ENCODE measurements around the gene TRPM1.

The TRPM1 gene

DNA sequence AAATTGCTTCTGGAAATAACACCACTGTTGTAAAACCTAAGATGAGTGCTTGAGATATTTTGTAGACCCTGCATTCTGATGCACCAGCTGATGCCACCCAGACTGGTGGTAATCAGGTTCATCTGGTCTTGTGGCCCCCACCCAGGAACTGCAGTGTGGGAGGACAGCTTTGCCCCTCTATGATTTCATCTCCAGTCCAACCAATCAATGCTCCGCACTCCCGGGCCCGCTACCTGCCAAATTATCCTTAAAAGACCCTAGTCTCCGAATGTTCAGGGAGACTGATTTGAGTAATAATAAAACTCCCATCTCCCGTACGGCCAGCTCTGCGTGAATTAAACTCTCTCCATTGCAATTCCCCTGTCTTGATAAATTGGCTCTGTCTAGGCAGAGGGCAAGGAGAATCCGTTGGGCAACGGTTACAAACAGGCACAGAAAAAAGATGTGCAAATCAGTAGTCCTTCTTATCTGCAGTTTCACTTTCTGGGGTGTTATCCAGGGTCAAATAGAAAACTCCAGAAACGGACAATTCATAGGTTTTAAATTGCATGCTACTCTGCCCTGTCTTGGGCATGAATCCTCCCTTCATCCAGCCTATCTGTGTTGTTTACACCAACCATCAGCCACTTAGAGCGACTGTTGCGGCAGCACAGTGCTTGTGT, 29.2 kb upstream of the TRPM1 start:
- Mint-ChIP-seq H3K9me3 (no peaks in the 10 kb centered on the region), H3K27ac (no peak overlapping the region), H3K4me1 (peaks cover 15% of the 10 kb centered on the region), H3K4me3 (no peak overlapping the region), H3K36me3 (no peaks in the 10 kb centered on the region)
- ATAC-seq (no peak), DNase-seq (ENCODE audit: low spot score in 2 of 2) (no peak)

DNA sequence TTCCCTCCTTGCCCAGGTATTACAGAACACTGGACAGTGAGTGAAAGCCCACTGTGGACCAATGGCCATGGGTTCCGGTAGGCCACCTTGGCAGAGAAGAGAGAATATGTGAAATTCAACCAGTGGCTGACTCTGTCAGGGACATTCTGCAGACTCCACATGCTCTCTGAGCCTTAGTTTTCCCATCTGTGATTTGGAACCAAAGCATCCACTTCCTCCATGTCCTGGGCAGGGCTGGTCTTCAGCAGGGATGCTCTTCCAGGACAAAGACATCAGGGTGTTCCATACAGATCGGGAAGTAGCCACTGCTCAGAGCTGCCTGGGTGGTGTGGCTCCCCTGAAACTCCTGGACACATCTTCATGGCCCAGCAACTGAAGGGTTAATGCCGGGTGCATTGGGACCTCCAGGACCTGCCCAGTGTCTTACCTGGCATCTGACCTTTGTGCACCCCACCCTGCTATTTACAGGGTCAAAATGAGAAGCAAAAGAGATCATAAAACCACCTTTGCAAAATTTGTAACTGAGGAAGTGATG, 28.3 kb upstream of the TRPM1 start:
- peak in 1 of 2 donors; percentile 25 for DNase-seq (ENCODE audit: low spot score in 2 of 2)
- Mint-ChIP-seq H3K4me3 (no peak overlapping the region), H3K9me3 (no peaks in the 10 kb centered on the region), H3K4me1 (peaks cover 15% of the 10 kb centered on the region), H3K36me3 (no peaks in the 10 kb centered on the region), H3K27ac (no peak overlapping the region)
- no peak for ATAC-seq

DNA sequence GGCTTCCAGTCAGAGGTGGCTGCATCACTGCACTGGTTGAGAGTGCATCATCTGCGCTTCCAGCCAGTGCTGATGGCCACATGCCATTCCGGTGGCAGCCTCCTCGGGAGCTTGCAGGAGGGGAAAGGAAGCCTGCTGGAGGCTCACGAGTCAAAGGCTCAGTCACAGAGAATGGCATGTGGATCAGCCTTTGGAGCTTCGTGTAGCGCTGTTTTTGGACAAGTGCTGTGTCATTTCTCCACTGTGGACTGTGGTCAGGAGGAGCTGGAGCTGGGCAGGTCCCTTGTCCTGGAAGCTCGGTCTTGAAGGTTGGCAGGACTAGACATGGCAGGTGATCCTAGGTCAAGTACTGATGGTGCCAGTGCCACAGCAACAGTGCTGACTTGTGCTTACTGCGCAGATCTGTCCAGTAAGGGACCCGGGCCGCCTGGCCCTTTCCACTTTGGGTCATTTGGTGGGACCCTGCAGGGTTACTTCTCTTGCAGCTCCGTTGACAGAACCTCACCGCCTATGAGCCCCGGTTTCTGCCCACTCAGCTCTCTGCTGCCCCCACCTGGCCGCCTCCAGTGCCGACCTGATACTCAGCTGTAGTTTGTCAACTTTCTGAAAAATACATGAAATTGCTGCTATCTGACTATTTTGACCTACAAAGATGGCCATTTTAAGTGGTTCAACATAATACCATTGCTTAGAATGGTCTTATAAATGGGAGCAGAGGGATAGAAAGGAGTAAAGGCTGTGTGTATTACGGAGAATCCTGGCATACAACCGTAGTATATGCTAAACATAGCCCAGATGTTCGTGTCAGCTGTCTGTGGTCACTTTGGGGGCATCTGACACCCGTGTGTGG, 27.6 kb upstream of the TRPM1 start:
- Mint-ChIP-seq H3K9me3 (no peaks in the 10 kb centered on the region), H3K27ac (no peak overlapping the region), H3K36me3 (no peaks in the 10 kb centered on the region), H3K4me1 (peaks cover 15% of the 10 kb centered on the region), H3K4me3 (no peak overlapping the region)
- ATAC-seq: peak; percentile 87
- DNase-seq (ENCODE audit: low spot score in 2 of 2): peak; percentile 70 to 88

DNA sequence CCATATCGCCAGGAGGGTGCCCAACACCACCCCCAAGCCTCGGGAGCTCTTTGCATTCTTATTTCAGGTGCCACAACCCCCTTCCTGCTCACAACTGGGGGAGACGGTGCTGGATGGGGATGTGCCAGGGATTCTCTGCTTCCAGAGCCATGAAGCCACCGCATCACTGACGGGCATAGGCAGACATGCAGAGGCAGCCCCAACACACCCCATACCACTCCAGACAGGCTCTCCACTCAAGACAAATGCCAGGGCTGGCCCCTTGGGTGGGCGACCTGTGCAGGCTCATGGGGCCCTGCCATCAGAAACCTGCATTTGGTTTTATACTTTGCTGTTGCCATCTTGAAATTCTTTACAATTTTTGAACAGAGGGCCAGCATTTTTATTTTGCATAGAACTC, 27.0 kb upstream of the TRPM1 start:
- Mint-ChIP-seq H3K4me3 (no peak overlapping the region), H3K4me1 (peaks cover 15% of the 10 kb centered on the region), H3K9me3 (no peaks in the 10 kb centered on the region), H3K36me3 (no peaks in the 10 kb centered on the region), H3K27ac (no peak overlapping the region)
- DNase-seq (ENCODE audit: low spot score in 2 of 2): no peak
- no peak for ATAC-seq

DNA sequence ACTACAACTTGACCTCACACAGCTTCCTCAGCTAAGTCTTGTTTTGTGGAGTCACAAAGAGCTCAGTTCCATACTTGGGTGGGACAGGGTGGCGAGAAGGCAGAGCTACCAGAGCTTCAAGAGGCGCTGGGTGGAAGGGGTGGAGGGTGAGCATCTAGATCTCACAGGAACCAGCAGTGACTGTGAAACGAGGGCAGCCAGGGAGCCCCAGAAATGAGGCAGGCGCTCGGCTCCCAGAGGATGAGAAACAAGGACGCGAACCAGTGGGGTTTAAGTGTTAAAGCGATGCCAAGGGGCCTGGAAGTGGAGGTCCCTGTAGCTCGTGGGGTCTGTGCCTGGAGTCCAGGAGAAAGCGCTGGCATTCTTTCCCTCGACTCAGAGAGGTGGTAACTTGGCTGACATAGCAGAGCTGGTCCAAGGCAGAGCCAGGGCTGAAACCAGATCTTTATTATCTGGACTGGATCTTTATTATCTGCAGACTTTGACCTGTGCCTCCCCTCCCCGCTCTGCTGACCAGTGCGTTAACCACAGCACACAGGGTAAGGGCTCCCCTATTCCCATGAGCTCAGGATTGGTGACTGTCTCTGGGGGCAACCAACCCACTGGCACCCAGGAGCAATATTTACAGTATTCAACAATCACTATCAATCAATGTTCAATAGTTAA, 26.2 kb upstream of the TRPM1 start:
- Mint-ChIP-seq H3K27ac (no peak overlapping the region), H3K36me3 (no peaks in the 10 kb centered on the region), H3K4me1 (peaks cover 15% of the 10 kb centered on the region), H3K4me3 (no peak overlapping the region), H3K9me3 (no peaks in the 10 kb centered on the region)
- ATAC-seq: no peak
- DNase-seq (ENCODE audit: low spot score in 2 of 2): peak in 1 of 2 donors; percentile 38

DNA sequence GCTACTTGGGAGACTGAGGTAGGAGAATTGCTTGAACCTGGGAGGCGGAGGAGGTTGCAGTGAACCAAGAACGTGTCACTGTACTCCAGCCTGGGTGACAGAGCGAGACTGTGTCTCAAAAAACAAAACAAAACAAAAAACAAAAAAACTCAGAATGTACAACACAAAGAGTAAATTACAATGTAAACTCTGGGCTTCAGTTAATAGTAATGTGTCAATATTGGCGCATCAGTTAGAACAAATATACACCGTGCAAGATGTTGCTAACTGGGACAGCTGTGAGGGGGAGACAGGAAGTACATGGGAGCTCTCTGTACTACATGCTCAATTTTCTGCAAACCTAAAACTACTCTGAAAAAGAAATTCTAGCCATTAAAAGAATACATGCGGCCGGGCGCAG, 23.5 kb upstream of the TRPM1 start:
- H3K27ac Mint-ChIP-seq: no peak overlapping the region
- H3K4me1 Mint-ChIP-seq: peaks cover 7% of the 10 kb centered on the region
- H3K4me3 Mint-ChIP-seq: no peak overlapping the region
- no peaks in the 10 kb centered on the region for H3K36me3 Mint-ChIP-seq
- ATAC-seq (no peak), DNase-seq (ENCODE audit: low spot score in 2 of 2) (no peak)
- peaks cover 3% of the 10 kb centered on the region for H3K9me3 Mint-ChIP-seq

DNA sequence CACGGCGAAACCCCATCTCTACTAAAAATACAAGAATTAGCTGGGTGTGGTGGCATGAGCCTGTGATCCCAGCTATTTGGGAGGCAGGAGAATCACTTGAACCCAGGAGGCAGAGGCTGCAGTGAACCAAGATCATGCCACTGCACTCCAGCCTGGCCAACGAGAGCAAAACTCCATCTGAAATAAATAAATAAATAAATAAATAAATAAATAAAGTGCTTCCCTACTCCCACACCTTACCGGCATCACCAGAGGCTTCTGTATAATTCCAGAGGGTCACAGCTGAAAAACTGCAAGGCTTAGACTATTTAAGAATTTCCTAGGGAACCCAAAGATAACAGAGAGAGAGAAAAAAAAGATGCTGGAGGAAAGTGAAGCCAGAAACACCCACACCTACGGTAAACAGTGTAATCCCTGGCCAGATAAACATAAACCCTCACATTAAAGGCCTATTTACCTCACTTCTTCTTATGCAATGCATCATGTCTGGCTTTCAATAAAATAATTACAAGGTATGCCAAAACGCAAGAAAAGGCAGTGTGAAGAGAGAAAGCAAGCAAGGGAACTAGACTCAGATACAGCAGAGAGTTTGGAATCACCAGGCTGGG, 15.0 kb upstream of the TRPM1 start:
- ATAC-seq: no peak
- peaks cover 11% of the 10 kb centered on the region for H3K9me3 Mint-ChIP-seq
- H3K4me1 Mint-ChIP-seq: no peaks in the 10 kb centered on the region
- DNase-seq (ENCODE audit: low spot score in 2 of 2): no peak
- H3K27ac Mint-ChIP-seq: no peak overlapping the region
- no peak overlapping the region for H3K4me3 Mint-ChIP-seq
- no peaks in the 10 kb centered on the region for H3K36me3 Mint-ChIP-seq

DNA sequence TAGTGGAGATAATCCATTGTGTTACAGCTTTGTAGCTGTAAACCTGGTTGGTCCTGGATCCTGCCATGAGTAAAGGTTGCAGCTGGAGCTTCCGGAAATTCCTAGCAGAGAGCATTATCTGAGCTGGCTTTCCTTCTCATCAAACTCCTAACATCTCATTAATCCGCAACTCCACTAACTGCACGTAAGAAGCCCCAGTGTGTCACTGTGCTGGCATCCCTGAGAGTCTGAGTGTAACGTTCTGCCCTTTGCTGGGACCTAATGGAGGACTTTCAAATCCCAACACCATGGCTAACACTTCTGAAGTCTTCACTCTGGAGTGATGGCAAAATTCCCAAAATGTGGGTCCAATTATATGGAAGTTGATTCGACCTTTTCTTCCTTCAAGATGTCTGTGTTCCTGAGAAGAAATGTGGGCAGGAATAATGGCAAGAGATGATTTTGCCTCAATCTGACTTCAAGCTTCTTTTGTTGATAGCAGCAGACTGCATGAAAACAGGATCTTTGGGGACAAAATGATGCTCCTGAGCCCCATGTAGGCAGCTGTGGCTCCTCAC, 9.6 kb upstream of the TRPM1 start:
- Mint-ChIP-seq H3K9me3 (peaks cover 7% of the 10 kb centered on the region), H3K36me3 (no peaks in the 10 kb centered on the region), H3K4me1 (no peaks in the 10 kb centered on the region), H3K4me3 (no peak overlapping the region), H3K27ac (no peak overlapping the region)
- DNase-seq (ENCODE audit: low spot score in 2 of 2): peak in 1 of 2 donors; percentile 13
- ATAC-seq: no peak

DNA sequence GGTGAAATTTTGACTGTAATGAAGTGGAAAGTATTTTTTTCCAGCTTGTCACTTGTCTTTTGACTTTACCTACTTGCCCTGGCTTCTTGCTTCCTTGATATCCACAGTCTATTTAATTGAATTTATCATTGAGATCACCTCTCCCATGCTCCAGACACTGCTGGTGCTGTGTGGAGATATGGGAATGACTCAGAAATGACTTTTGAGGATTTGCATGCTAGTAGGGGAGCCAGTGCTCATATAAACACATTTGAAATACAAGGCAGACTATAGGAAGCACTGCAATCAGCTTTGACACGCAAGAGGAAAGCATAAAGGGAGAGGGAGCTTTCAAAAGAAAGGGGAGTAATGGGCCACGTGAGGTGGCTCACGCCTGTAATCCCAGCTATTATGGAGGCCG, 7.3 kb upstream of the TRPM1 start:
- Mint-ChIP-seq H3K9me3 (no peaks in the 10 kb centered on the region), H3K4me1 (no peaks in the 10 kb centered on the region), H3K27ac (no peak overlapping the region), H3K4me3 (no peak overlapping the region), H3K36me3 (no peaks in the 10 kb centered on the region)
- ATAC-seq (no peak), DNase-seq (ENCODE audit: low spot score in 2 of 2) (no peak)

DNA sequence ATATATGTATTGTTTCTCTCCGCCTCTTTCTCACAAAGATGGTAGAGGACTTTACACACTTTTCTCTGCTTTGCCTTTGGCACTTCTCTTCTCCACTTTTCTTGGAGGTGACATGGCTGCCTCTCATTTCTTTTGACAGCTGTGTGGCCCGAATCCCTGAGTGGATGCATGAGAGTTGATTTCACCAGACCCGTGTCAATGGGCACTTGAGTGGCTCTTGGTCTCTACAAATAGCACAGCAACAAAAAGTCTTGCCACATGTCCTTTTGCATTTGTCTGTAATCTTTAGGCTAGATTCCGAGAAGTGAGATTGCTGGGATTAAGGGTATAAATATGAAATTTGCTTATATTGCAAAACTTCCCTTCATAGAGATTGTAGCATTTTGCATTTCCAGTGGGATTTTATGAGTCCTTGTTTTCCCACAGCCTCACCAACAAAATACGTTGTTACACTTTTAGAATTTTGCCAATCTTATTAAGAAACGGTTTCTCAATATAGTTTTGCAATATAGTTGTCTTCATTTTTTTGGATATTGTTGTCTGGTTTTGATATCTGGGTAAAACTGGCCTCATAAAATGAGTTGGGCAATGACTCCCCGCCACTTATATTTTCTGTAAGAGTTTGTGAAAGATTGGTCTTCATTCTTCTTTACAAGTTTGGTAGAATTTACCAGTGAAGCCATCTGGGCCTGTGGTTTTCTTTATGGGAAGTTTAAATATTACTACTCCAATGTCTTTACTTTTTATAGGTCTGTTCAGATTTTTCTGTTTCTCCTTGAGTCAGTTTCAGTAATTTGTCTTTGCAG, 5.2 kb upstream of the TRPM1 start:
- Mint-ChIP-seq H3K4me3 (no peak overlapping the region), H3K4me1 (no peaks in the 10 kb centered on the region)

DNA sequence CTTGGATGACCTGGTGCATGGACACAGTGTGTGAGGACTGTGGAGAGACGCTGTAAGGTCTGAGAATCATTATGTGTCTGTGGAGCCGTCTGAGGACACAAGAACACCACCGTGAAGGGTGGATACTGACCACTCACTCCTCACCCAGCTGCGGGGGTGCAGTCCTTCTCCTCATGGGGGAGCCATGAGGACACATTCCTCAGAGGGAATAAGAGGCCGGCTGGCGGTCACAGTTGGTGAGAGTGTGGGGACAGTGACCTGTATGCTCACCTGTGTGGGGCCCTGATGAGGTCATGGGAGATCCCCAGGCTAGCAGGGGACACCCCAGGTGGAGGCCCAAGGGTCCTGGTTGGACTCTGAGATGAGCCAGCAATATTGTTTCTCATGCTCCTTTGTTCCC, 2.5 kb upstream of the TRPM1 start:
- H3K9me3 Mint-ChIP-seq: no peaks in the 10 kb centered on the region
- no peak overlapping the region for H3K27ac Mint-ChIP-seq
- no peaks in the 10 kb centered on the region for H3K4me1 Mint-ChIP-seq
- peak; percentile 34 for ATAC-seq
- no peaks in the 10 kb centered on the region for H3K36me3 Mint-ChIP-seq
- peak in 1 of 2 donors; percentile 42 for DNase-seq (ENCODE audit: low spot score in 2 of 2)
- H3K4me3 Mint-ChIP-seq: no peak overlapping the region

More for the DNA sequence above, 5.2 kb upstream of the TRPM1 start:
- Mint-ChIP-seq H3K36me3 (no peaks in the 10 kb centered on the region), H3K9me3 (no peaks in the 10 kb centered on the region), H3K27ac (no peak overlapping the region)
- ATAC-seq (no peak), DNase-seq (ENCODE audit: low spot score in 2 of 2) (no peak)

DNA sequence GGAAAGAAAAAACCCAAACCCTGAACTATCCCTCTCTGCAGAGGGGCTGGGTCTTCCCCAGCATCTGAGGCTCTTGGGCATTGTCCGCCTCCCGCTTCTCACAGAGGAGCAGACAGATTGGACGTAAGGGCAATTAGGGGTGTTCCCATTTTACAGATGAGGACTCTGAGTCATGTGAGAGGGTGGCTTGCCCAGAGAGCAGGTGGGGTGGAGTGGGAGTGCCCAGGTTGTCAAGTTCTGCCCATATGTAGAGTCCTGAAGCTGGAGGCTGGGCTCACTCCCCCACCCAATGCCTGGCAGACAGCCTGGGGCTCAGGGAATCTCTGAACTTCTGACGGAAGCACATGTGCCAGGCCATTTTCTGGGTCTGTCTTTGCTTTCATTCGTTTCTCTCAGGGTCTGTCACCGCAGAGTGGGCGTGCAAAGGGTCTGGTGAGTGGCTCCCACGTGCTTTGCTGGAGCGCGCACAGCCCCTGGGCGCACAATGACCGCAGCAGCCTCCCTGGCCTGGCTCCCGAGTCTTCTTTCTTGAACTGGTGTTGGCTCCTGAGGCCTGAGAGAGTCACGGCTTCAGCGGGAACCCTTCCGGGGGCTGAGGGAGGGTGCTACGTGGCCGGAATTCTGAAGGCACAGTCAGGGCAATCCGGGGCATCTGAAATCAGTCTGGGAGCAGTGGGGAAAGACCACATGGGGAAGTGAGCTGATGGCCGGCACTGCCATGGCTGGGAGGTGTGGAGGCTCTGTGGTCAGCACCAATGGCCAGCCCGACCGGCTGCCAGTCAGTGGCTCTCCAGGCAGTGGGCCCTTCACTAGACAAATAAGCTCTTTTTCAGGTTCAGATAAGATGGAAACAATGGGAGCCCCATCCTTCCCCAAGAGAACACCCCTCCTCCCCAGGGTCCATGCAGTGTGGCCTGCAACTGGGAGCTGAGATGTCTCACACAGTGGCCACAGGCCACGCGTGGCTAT, 1.1 kb upstream of the TRPM1 start:
- H3K4me1 Mint-ChIP-seq: no peaks in the 10 kb centered on the region
- no peak overlapping the region for H3K27ac Mint-ChIP-seq
- no peak overlapping the region for H3K4me3 Mint-ChIP-seq
- H3K9me3 Mint-ChIP-seq: no peaks in the 10 kb centered on the region
- ATAC-seq (no peak), DNase-seq (ENCODE audit: low spot score in 2 of 2) (peak in 1 of 2 donors; percentile 38)
- H3K36me3 Mint-ChIP-seq: no peaks in the 10 kb centered on the region

DNA sequence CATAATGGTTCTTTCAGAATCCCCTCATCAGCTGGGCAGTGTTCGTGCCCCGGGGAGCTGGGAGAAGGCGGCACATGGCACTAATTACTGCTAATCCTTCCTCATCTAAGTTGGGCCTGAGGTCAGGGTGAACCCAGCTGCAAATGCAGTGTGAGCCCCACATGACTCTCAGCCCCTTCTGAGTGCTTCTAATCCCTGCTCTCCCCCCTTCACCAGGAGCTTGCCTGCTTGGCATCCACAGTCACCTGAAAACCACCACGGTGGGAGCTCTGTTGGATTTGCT, 455 bp upstream of the TRPM1 start:
- Mint-ChIP-seq H3K27ac (no peak overlapping the region), H3K4me3 (no peak overlapping the region), H3K4me1 (no peaks in the 10 kb centered on the region), H3K36me3 (no peaks in the 10 kb centered on the region), H3K9me3 (no peaks in the 10 kb centered on the region)
- ATAC-seq (no peak), DNase-seq (ENCODE audit: low spot score in 2 of 2) (no peak)

DNA sequence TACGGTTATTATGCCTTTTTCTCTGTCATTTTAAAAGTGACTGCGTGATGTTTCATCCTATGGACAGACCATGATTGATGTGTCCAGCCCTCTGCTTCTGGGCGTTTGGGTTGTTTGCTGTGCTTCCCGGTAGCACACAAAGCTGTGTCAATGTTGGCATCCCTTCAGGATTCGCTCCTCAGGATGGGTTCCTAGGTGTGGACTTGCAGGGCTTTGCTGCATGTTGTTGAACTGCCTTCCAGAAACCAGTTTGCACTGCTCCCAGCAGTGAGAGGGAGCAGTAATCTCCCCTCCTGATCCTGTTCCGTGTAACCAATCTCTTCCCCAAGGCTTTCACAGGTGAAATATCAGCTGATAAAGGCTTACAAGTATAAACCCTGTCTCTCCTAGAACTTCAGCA, 787 bp downstream of the TRPM1 start:
- no peaks in the 10 kb centered on the region for H3K4me1 Mint-ChIP-seq
- no peak overlapping the region for H3K27ac Mint-ChIP-seq
- DNase-seq (ENCODE audit: low spot score in 2 of 2) (peak in 1 of 2 donors; percentile 20), ATAC-seq (no peak)
- H3K4me3 Mint-ChIP-seq: no peak overlapping the region
- H3K9me3 Mint-ChIP-seq: no peaks in the 10 kb centered on the region
- no peaks in the 10 kb centered on the region for H3K36me3 Mint-ChIP-seq
